MM.1S (cell line): ENCODE results near the gene AJUBA.
A peak's percentile ranks its signal among the peaks of the same experiment; 100 is the strongest.

Experiments
- DNase-seq: peaks from one replicate; pipeline ENCODE4 v3.0.0-alpha.2; 2015
- H2AFZ ChIP-seq: fragments of 300-600 bp; sonication (generic); 2 replicates; pipeline ENCODE4 v1.6.0; 2016; ENCODE audit warnings: antibody characterized with exemption, low read length
- H3F3A ChIP-seq: fragments of 300-600 bp; sonication (generic); 2 replicates; pipeline ENCODE4 v1.6.1; 2016; ENCODE audit warnings: mild to moderate bottlenecking, antibody characterized with exemption, low read length, moderate library complexity, mixed read lengths; ENCODE audit not compliant: insufficient read depth
- H3K27ac ChIP-seq: fragments of 300-600 bp; sonication (generic); 2 replicates; pipeline ENCODE4 v1.5.1; 2016; ENCODE audit warnings: mild to moderate bottlenecking, low read length
- H3K27me3 ChIP-seq: fragments of 300-600 bp; sonication (generic); replicated peaks from 2 replicates; pipeline ENCODE4 v1.6.0; 2016; ENCODE audit warnings: low read length; ENCODE audit not compliant: insufficient read depth
- H3K36me3 ChIP-seq: fragments of 300-600 bp; sonication (generic); replicated peaks from 2 replicates; pipeline ENCODE4 v1.6.1; 2016; ENCODE audit warnings: mild to moderate bottlenecking, low read length, mixed read lengths; ENCODE audit not compliant: insufficient read depth
- H3K4me1 ChIP-seq: fragments of 300-600 bp; sonication (generic); 2 replicates; pipeline ENCODE4 v1.6.1; 2016; ENCODE audit warnings: low read length, mixed read lengths
- H3K4me2 ChIP-seq: fragments of 300-600 bp; sonication (generic); 2 replicates; pipeline ENCODE4 v1.6.0; 2016; ENCODE audit warnings: low read depth, low read length
- H3K4me3 ChIP-seq: fragments of 300-600 bp; sonication (generic); 2 replicates; pipeline ENCODE4 v1.5.1; 2016; ENCODE audit warnings: low read length, mixed read lengths
- H3K79me2 ChIP-seq: fragments of 300-600 bp; sonication (generic); 2 replicates; pipeline ENCODE4 v1.6.1; 2016; ENCODE audit warnings: mixed run types, low read length, mixed read lengths
- H3K9ac ChIP-seq: fragments of 300-600 bp; sonication (generic); 2 replicates; pipeline ENCODE4 v1.6.1; 2016; ENCODE audit warnings: low read length, mixed read lengths
- H3K9me2 ChIP-seq: fragments of 300-600 bp; sonication (generic); replicated peaks from 2 replicates; pipeline ENCODE4 v1.6.1; 2016; ENCODE audit warnings: mild to moderate bottlenecking, low read length, mixed read lengths; ENCODE audit not compliant: insufficient read depth
- H3K9me3 ChIP-seq: fragments of 300-600 bp; sonication (generic); replicated peaks from 2 replicates; pipeline ENCODE4 v1.6.1; 2016; ENCODE audit warnings: mild to moderate bottlenecking, low read length, mixed read lengths; ENCODE audit not compliant: insufficient read depth
- H4K20me1 ChIP-seq: fragments of 300-600 bp; sonication (generic); 2 replicates; pipeline ENCODE4 v1.6.1; 2016; ENCODE audit warnings: mild to moderate bottlenecking, low read length, moderate library complexity, mixed read lengths; ENCODE audit not compliant: insufficient read depth
- EZH2 ChIP-seq: fragments of 300-600 bp; sonication (generic); optimal IDR thresholded peaks from 2 replicates; pipeline ENCODE3; 2017; ENCODE audit warnings: low read depth, mild to moderate bottlenecking, antibody characterized with exemption, low read length, mixed read lengths
- EZH2phosphoT487 ChIP-seq: fragments of 300-600 bp; sonication (generic); IDR thresholded peaks from 2 replicates; pipeline ENCODE4 v1.6.1; 2018; ENCODE audit warnings: antibody characterized with exemption, low read length
- TF ChIP-seq, protein P1 (sequence below): fragments of 300-600 bp; sonication (generic); IDR thresholded peaks from 2 replicates; pipeline ENCODE4 v1.5.1; 2016; ENCODE audit warnings: antibody characterized with exemption, low read length, mixed read lengths

AJUBA gene

GRCh38 chr14:22995889-22996625, 13.7 kb upstream of the AJUBA start:
- no peaks in the 10 kb centered on the region for H3K79me2 ChIP-seq
- H3K27ac ChIP-seq, result no peak overlapping the region
- no peaks in the 10 kb centered on the region for H3K9me3 ChIP-seq
- H3K4me1 ChIP-seq, result no peaks in the 10 kb centered on the region
- no peak for DNase-seq
- no peaks in the 10 kb centered on the region for H4K20me1 ChIP-seq
- no peak overlapping the region for H3K4me2 ChIP-seq
- no peak overlapping the region for H3K4me3 ChIP-seq
- no peaks in the 10 kb centered on the region for H3K36me3 ChIP-seq
- no peak overlapping the region for H2AFZ ChIP-seq
- H3K27me3 ChIP-seq, result no peaks in the 10 kb centered on the region
- H3K9ac ChIP-seq, result no peak overlapping the region
- TF ChIP-seq, protein P1, sequence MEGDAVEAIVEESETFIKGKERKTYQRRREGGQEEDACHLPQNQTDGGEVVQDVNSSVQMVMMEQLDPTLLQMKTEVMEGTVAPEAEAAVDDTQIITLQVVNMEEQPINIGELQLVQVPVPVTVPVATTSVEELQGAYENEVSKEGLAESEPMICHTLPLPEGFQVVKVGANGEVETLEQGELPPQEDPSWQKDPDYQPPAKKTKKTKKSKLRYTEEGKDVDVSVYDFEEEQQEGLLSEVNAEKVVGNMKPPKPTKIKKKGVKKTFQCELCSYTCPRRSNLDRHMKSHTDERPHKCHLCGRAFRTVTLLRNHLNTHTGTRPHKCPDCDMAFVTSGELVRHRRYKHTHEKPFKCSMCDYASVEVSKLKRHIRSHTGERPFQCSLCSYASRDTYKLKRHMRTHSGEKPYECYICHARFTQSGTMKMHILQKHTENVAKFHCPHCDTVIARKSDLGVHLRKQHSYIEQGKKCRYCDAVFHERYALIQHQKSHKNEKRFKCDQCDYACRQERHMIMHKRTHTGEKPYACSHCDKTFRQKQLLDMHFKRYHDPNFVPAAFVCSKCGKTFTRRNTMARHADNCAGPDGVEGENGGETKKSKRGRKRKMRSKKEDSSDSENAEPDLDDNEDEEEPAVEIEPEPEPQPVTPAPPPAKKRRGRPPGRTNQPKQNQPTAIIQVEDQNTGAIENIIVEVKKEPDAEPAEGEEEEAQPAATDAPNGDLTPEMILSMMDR, result no peak
- no peak for TF ChIP-seq EZH2phosphoT487
- no peak for TF ChIP-seq EZH2
- H3K9me2 ChIP-seq, result no peaks in the 10 kb centered on the region
- H3F3A ChIP-seq, result no peaks in the 10 kb centered on the region

DNA sequence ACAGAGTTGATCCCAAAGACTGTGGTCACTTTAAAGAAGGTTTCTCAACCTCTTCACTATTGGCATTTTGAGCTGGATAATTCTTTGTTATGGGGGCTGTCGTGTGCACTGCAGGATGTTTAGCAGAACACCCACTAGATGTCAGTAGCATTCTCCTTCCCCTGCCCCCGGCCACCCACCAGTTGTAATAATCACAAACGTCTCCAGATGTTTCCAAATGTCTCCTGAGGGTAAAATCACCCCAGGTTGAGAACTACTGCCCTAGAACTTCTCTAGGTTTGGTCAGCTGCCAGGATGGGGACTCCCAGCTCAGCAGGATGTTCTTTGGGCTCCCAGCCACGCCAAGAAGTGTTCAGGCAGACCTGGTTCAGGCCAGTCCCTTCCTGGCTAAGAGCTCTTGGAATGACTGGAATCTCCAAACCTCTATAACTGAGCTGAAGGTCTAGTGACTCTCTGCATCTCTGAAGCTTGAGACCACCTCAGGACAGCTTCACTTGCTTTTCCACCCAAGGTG, 12.5 kb upstream of the AJUBA start:
- no peaks in the 10 kb centered on the region for H3K4me1 ChIP-seq
- H3F3A ChIP-seq, result no peaks in the 10 kb centered on the region
- no peaks in the 10 kb centered on the region for H3K27me3 ChIP-seq
- H3K4me2 ChIP-seq, result no peak overlapping the region
- no peak overlapping the region for H3K27ac ChIP-seq
- TF ChIP-seq, protein P1, result peak; percentile 35
- no peak for TF ChIP-seq EZH2phosphoT487
- H3K4me3 ChIP-seq, result no peak overlapping the region
- no peaks in the 10 kb centered on the region for H3K79me2 ChIP-seq
- H3K9ac ChIP-seq, result no peak overlapping the region
- H3K9me2 ChIP-seq, result no peaks in the 10 kb centered on the region
- H3K36me3 ChIP-seq, result no peaks in the 10 kb centered on the region
- no peaks in the 10 kb centered on the region for H4K20me1 ChIP-seq
- DNase-seq, result no peak
- H3K9me3 ChIP-seq, result no peaks in the 10 kb centered on the region
- H2AFZ ChIP-seq, result no peak overlapping the region

DNA sequence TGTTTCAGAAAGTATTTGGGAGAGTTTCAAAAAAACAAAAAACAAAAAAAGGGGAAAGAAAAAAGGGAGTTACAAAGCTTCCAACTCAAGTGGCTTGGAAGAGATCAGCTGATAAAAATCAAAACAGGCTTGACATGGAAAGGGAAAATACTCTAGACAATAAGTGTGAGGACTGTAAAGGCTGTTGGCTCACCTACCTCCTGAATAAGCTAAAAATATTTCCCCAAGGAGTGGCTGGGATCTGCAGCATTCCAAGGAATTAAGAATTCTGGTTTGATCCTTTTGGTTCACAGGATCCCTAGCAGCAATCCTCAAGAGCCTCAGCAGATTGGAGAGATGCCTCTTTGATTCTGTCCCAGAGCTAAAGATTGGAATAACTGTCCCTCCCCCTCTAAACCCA, 11.2 kb upstream of the AJUBA start:
- no peaks in the 10 kb centered on the region for H3K27me3 ChIP-seq
- no peaks in the 10 kb centered on the region for H3K4me1 ChIP-seq
- H4K20me1 ChIP-seq, result no peaks in the 10 kb centered on the region
- H3K79me2 ChIP-seq, result no peaks in the 10 kb centered on the region
- no peak overlapping the region for H3K4me3 ChIP-seq
- TF ChIP-seq EZH2 (no peak), EZH2phosphoT487 (no peak)
- TF ChIP-seq, protein P1, result no peak
- no peaks in the 10 kb centered on the region for H3K9me2 ChIP-seq
- H3K36me3 ChIP-seq, result no peaks in the 10 kb centered on the region
- no peaks in the 10 kb centered on the region for H3F3A ChIP-seq
- no peak overlapping the region for H3K4me2 ChIP-seq
- no peak overlapping the region for H2AFZ ChIP-seq
- H3K9ac ChIP-seq, result no peak overlapping the region
- no peak for DNase-seq
- H3K9me3 ChIP-seq, result no peaks in the 10 kb centered on the region
- H3K27ac ChIP-seq, result no peak overlapping the region
